ENCODE measurements around the gene MAPK4.

DNA sequence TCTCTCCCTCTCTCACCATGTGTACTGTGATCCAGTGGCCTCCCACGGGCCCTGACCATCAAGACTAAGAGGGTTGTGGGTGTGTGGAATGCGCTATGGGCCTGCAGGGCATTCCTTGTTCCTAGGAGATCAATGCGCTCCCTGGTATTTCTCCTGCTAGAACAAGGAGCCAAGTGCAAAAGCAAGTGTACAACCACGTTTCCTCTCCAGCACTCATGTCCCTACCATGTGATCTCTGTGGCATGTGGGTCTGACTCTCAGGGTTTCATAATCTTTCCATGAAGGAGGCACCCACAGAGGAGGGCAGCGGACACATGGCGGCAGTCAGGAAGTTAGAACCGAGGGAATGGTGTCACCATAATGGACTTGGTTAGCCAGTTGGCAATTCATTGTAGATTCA lies 91.4 kb downstream of the MAPK4 start:
- no peak for TF ChIP-seq ZNF274 (IDR thresholded peaks at IDR 0.05; ENCODE audit: low read depth, low read length)
- TF ChIP-seq SUZ12 (IDR thresholded peaks at IDR 0.05; ENCODE audit: extremely low read depth, insufficient read depth, insufficient read length), result no peak
- TF ChIP-seq YY1 (IDR thresholded peaks at IDR 0.05; ENCODE audit: insufficient read depth, insufficient read length), result no peak

Measured in NT2/D1 (cell line).